Keratinocyte (primary cell): Measurements from ENCODE around the gene EXOC3L1. TPM values are rescaled to one million over a fixed set of nuclear protein-coding genes. Genes with fewer than 3 reads are reported as not detected.

Source experiments
- DNase-seq: peaks from one replicate; pipeline ENCODE4 v3.0.0-alpha.2; 2011; ENCODE audit warnings: low read depth, missing footprints, low spot score
- FAIRE-seq: peaks from 2 replicates; lab custom pipeline; 2011; peaks lifted over from hg19 to GRCh38; lab: Jason Lieb, UNC
- H2AFZ ChIP-seq: 2 replicates; pipeline ENCODE4 v1.6.0; 2012; ENCODE audit warnings: low read length, control low read depth, inconsistent platforms; ENCODE audit not compliant: control insufficient read depth
- H3K27ac ChIP-seq: 2 replicates; pipeline ENCODE4 v1.5.1; 2011; ENCODE audit warnings: low read length; ENCODE audit not compliant: control insufficient read depth, insufficient read depth
- H3K27me3 ChIP-seq: 3 replicates; pipeline ENCODE4 v1.6.0; 2011; ENCODE audit warnings: low read length; ENCODE audit not compliant: control insufficient read depth, insufficient read depth; ENCODE audit errors: extremely low read depth
- H3K36me3 ChIP-seq, 2 experiments: 2 replicates in 1 of 2; 3 replicates in 1 of 2; pipeline ENCODE4 v1.5.1; 2011; ENCODE audit warnings: low read length in 2 of 2, mild to moderate bottlenecking in 1 of 2; ENCODE audit not compliant: control insufficient read depth in 2 of 2, insufficient read depth in 2 of 2; ENCODE audit errors: extremely low read depth in 1 of 2
- H3K4me1 ChIP-seq: 3 replicates; pipeline ENCODE4 v1.5.1; 2011; ENCODE audit warnings: low read length; ENCODE audit not compliant: control insufficient read depth, insufficient read depth; ENCODE audit errors: extremely low read depth
- H3K4me2 ChIP-seq: 3 replicates; pipeline ENCODE4 v1.6.0; 2011; ENCODE audit warnings: low read depth, low read length; ENCODE audit not compliant: control insufficient read depth, insufficient read depth; ENCODE audit errors: extremely low read depth
- H3K4me3 ChIP-seq, 3 experiments: fragments of 200-600 bp in 1 of 3; sonication (generic) in 1 of 3; 2 replicates in 2 of 3; 3 replicates in 1 of 3; pipeline ENCODE4 v1.5.1; 2011 to 2016; ENCODE audit warnings: low read length in 3 of 3, mild to moderate bottlenecking in 3 of 3, control low read depth in 2 of 3, inconsistent platforms in 1 of 3, low read depth in 1 of 3, mixed read lengths in 1 of 3, mixed run types in 1 of 3, moderate library complexity in 1 of 3; ENCODE audit not compliant: control insufficient read depth in 2 of 3, insufficient read depth in 2 of 3; ENCODE audit errors: extremely low read depth in 1 of 3
- H3K79me2 ChIP-seq: 2 replicates; pipeline ENCODE4 v1.6.0; 2012; ENCODE audit warnings: low read length; ENCODE audit not compliant: control insufficient read depth, insufficient read depth
- H3K9ac ChIP-seq: 3 replicates; pipeline ENCODE4 v1.6.0; 2011; ENCODE audit warnings: low read length; ENCODE audit not compliant: control insufficient read depth, insufficient read depth; ENCODE audit errors: extremely low read depth
- H3K9me1 ChIP-seq: 3 replicates; pipeline ENCODE4 v1.6.0; 2011; ENCODE audit warnings: low read length; ENCODE audit not compliant: control insufficient read depth, insufficient read depth; ENCODE audit errors: extremely low read depth
- H3K9me3 ChIP-seq: 2 replicates; pipeline ENCODE4 v1.5.1; 2012; ENCODE audit warnings: low read depth, low read length; ENCODE audit not compliant: control insufficient read depth
- H4K20me1 ChIP-seq: 3 replicates; pipeline ENCODE4 v1.6.0; 2011; ENCODE audit warnings: low read length; ENCODE audit not compliant: control insufficient read depth, insufficient read depth; ENCODE audit errors: extremely low read depth
- EZH2 ChIP-seq: IDR thresholded peaks from one replicate; pipeline ENCODE4 v1.6.1; 2012; ENCODE audit warnings: inconsistent platforms, mild to moderate bottlenecking, low read length, moderate library complexity
- dilution Hi-C: fragments of 300-500 bp; cut with MboI; formaldehyde crosslinking; loops from one replicate; pipeline ENCODE4 v1.7.0; 2020; ENCODE audit warnings: low sequenced_read_pairs; ENCODE audit not compliant: extremely low pct_ligation_motif_present
- polyA plus RNA-seq, 5 experiments: library from polyadenylated mRNA; depleted of rRNA in 3 of 5; stranded (reverse) in 3 of 5; stranded (forward) in 1 of 5; unstranded in 1 of 5; fragments of >200 nt; gene quantifications; 1 replicate in 1 of 5; 2 replicates in 3 of 5; 3 replicates in 1 of 5; pipeline versions ENCODE4 v1.2.1 to v1.2.3, GENCODE V29; 2011 to 2012; ENCODE audit warnings: missing spikeins in 2 of 5, low read depth in 1 of 5, low replicate concordance in 1 of 5
- TF ChIP-seq, protein P1 (sequence below), 3 experiments: IDR thresholded peaks in 1 of 3; conservative IDR thresholded peaks in 1 of 3; optimal IDR thresholded peaks in 1 of 3; 2 replicates in 2 of 3; 3 replicates in 1 of 3; pipeline versions ENCODE3 to v1.5.1; 2011; ENCODE audit warnings: low read length in 3 of 3, mild to moderate bottlenecking in 3 of 3, moderate library complexity in 2 of 3, control low read depth in 1 of 3, inconsistent platforms in 1 of 3; ENCODE audit not compliant: insufficient read depth in 2 of 3; ENCODE audit errors: extremely low read depth in 1 of 3

The EXOC3L1 gene
- polyA plus RNA-seq, 1 donor (not counting 4 experiments of a cell fraction or from before 2014, with no cell fraction given) = not detected

DNA sequence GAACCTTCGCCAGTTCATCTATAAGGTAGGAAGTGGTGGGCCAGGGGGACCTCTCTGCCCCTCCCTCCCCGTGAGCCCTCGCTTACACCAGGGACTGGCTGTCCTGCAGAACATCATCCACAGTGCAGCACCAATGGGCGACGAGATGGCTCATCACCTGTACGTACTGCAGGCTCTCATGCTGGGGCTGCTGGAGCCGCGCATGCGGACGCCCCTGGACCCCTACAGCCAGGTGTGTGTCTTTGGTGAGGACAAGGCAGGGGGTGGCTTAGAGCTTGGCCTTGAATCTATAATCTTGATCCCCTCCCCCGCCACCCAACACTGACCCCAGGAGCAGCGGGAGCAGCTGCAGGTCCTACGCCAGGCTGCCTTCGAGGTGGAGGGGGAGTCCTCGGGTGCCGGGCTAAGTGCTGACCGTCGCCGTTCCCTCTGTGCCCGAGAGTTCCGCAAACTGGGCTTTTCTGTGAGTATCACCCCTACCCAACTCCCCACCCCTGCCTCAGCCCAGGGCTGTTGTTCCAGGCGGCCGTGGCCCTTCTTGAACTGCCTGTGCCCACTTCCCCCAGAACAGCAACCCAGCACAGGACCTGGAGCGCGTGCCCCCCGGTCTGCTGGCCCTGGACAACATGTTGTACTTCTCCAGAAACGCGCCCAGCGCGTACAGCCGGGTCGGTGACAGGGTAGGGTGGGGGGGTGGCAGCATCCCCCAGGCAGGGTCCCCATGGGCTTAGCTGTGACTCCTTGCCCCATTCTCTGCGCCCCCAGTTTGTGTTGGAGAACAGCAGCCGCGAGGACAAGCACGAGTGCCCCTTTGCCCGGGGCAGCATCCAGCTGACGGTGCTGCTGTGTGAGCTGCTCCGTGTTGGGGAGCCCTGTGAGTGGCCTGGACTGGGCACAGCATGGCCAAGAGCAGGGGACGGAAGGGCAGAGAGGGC, 11.7 kb upstream of the EXOC3L1 start:
- no peak overlapping the region for H2AFZ ChIP-seq
- H4K20me1 ChIP-seq = no peaks in the 10 kb centered on the region
- no peaks in the 10 kb centered on the region for H3K9me3 ChIP-seq
- TF ChIP-seq EZH2 = no peak
- TF ChIP-seq, protein P1, sequence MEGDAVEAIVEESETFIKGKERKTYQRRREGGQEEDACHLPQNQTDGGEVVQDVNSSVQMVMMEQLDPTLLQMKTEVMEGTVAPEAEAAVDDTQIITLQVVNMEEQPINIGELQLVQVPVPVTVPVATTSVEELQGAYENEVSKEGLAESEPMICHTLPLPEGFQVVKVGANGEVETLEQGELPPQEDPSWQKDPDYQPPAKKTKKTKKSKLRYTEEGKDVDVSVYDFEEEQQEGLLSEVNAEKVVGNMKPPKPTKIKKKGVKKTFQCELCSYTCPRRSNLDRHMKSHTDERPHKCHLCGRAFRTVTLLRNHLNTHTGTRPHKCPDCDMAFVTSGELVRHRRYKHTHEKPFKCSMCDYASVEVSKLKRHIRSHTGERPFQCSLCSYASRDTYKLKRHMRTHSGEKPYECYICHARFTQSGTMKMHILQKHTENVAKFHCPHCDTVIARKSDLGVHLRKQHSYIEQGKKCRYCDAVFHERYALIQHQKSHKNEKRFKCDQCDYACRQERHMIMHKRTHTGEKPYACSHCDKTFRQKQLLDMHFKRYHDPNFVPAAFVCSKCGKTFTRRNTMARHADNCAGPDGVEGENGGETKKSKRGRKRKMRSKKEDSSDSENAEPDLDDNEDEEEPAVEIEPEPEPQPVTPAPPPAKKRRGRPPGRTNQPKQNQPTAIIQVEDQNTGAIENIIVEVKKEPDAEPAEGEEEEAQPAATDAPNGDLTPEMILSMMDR (optimal IDR thresholded peaks at IDR 0.05 in 1 of 3, IDR thresholded peaks at IDR 0.05 in 1 of 3, conservative IDR thresholded peaks at IDR 0.05 in 1 of 3; ENCODE audit: extremely low read depth in 1 of 3, insufficient read depth in 2 of 3, low read length in 3 of 3) = no peak
- no peak overlapping the region for H3K27ac ChIP-seq
- peaks cover 2% of the 10 kb centered on the region for H3K9me1 ChIP-seq
- no peaks in the 10 kb centered on the region for H3K27me3 ChIP-seq
- dilution Hi-C loops = no loop called here
- H3K79me2 ChIP-seq = peaks cover 11% of the 10 kb centered on the region
- DNase-seq (no peak), FAIRE-seq (no peak)
- no peak overlapping the region for H3K4me3 ChIP-seq
- H3K4me1 ChIP-seq = peaks cover 26% of the 10 kb centered on the region
- H3K36me3 ChIP-seq = peaks cover 18 to 29% of the 10 kb centered on the region in 2 experiments
- no peak overlapping the region for H3K9ac ChIP-seq
- H3K4me2 ChIP-seq = no peak overlapping the region

DNA sequence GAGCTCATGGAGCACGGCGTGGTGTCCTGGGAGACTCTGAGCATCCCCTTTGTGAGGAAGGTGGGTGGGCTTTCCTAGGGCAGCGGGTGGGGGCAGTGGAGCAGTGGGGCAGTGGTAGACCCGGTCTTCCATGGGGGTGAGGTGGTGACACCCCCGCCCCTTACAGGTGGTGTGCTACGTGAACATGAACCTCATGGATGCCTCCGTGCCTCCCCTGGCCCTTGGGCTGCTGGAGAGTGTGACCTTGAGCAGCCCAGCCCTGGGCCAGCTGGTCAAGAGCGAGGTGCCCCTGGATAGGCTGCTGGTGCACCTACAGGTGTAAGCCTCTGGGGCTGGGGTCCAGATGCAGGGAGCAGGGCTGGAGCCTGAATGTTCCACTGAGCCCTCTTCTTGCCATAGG, 10.6 kb upstream of the EXOC3L1 start:
- Histone ChIP-seq H3K79me2 (peaks cover 20% of the 10 kb centered on the region), H3K9me1 (peaks cover 2% of the 10 kb centered on the region), H3K9ac (peak overlapping the region; percentile 72), H3K9me3 (no peaks in the 10 kb centered on the region), H3K4me3 (peak overlapping the region; percentile 54 to 70 (median 62)), H3K36me3 (peaks cover 30 to 35% of the 10 kb centered on the region in 2 experiments), H3K4me1 (peaks cover 18% of the 10 kb centered on the region), H3K4me2 (peak overlapping the region; percentile 84), H3K27ac (no peak overlapping the region), H2AFZ (no peak overlapping the region), H4K20me1 (no peaks in the 10 kb centered on the region), H3K27me3 (no peaks in the 10 kb centered on the region)
- DNase-seq (no peak), FAIRE-seq (no peak)
- no peak for TF ChIP-seq EZH2
- TF ChIP-seq, protein P1 (optimal IDR thresholded peaks at IDR 0.05 in 1 of 3, IDR thresholded peaks at IDR 0.05 in 1 of 3, conservative IDR thresholded peaks at IDR 0.05 in 1 of 3; ENCODE audit: extremely low read depth in 1 of 3, insufficient read depth in 2 of 3, low read length in 3 of 3) = no peak
- dilution Hi-C loops = no loop called here
